Measurements from ENCODE around the gene NAV3. TPM values are rescaled to one million over a fixed set of nuclear protein-coding genes. Genes with fewer than 3 reads are reported as not detected.
A peak's percentile ranks its signal among the peaks of the same experiment; 100 is the strongest.

NAV3 gene
- total and polyA plus RNA-seq, 4 donors, result 0.25 to 40.3 (median 3.9) TPM

GRCh38 chr12:78038986-78039385, 208.3 kb downstream of the NAV3 start:
- Histone ChIP-seq H3K36me3 (ENCODE audit: control insufficient read depth in 1 of 2, insufficient read depth in 2 of 2, low read length in 1 of 2) (no peaks in the 10 kb centered on the region), H3K27ac (ENCODE audit: low read depth in 1 of 2, low read length in 2 of 2) (no peak overlapping the region), H3K27me3 (ENCODE audit: control insufficient read depth in 1 of 2, insufficient read depth in 2 of 2, low read length in 1 of 2) (no peaks in the 10 kb centered on the region), H3K9me3 (ENCODE audit: control insufficient read depth, low read length) (no peaks in the 10 kb centered on the region), H3K4me3 (ENCODE audit: low read length in 2 of 2) (no peak overlapping the region), H3K4me1 (ENCODE audit: control insufficient read depth in 1 of 2, insufficient read depth in 2 of 2, low read length in 2 of 2) (peaks cover 0 to 2% of the 10 kb centered on the region in 2 donors)
- 68 to 78% methylated on average over 4 of the region's 4 CpGs for WGBS, 2 donors
- no peak for ATAC-seq (ENCODE audit: low FRiP score)
- no peak for DNase-seq
- intact Hi-C loops (cut with DNase I), result no loop called here

GRCh38 chr12:78040111-78040510, 209.4 kb downstream of the NAV3 start:
- intact Hi-C loops (cut with DNase I), result no loop called here
- no peak for ATAC-seq (ENCODE audit: low FRiP score)
- H3K27ac ChIP-seq (ENCODE audit: low read depth in 1 of 2, low read length in 2 of 2), result no peak overlapping the region
- no peak for DNase-seq
- no peaks in the 10 kb centered on the region for H3K27me3 ChIP-seq (ENCODE audit: control insufficient read depth in 1 of 2, insufficient read depth in 2 of 2, low read length in 1 of 2)
- H3K4me1 ChIP-seq (ENCODE audit: control insufficient read depth in 1 of 2, insufficient read depth in 2 of 2, low read length in 2 of 2), result peaks cover 0 to 2% of the 10 kb centered on the region in 2 donors
- no peak overlapping the region for H3K4me3 ChIP-seq (ENCODE audit: low read length in 2 of 2)
- H3K36me3 ChIP-seq (ENCODE audit: control insufficient read depth in 1 of 2, insufficient read depth in 2 of 2, low read length in 1 of 2), result no peaks in the 10 kb centered on the region
- WGBS, 2 donors, result 23 to 36% methylated on average over 1 of the region's 1 CpG
- no peaks in the 10 kb centered on the region for H3K9me3 ChIP-seq (ENCODE audit: control insufficient read depth, low read length)

- H3K4me3 ChIP-seq (ENCODE audit: low read length in 2 of 2), result no peak overlapping the region
- no peaks in the 10 kb centered on the region for H3K36me3 ChIP-seq (ENCODE audit: control insufficient read depth in 1 of 2, insufficient read depth in 2 of 2, low read length in 1 of 2)
- ATAC-seq (ENCODE audit: low FRiP score) (no peak), DNase-seq (peak in 1 of 2 donors; percentile 42)
- no peaks in the 10 kb centered on the region for H3K4me1 ChIP-seq (ENCODE audit: control insufficient read depth in 1 of 2, insufficient read depth in 2 of 2, low read length in 2 of 2)
- no peak overlapping the region for H3K27ac ChIP-seq (ENCODE audit: low read depth in 1 of 2, low read length in 2 of 2)
- H3K9me3 ChIP-seq (ENCODE audit: control insufficient read depth, low read length), result no peaks in the 10 kb centered on the region
- intact Hi-C loops (cut with DNase I), result no loop called here
- WGBS, 2 donors, result 78 to 79% methylated on average over 12 of the region's 12 CpGs
- H3K27me3 ChIP-seq (ENCODE audit: control insufficient read depth in 1 of 2, insufficient read depth in 2 of 2, low read length in 1 of 2), result no peaks in the 10 kb centered on the region
These were observed 220.1 kb downstream of the NAV3 start for GRCh38 chr12:78050790-78051189.

GRCh38 chr12:78055545-78055944, 224.9 kb downstream of the NAV3 start:
- Histone ChIP-seq H3K9me3 (ENCODE audit: control insufficient read depth, low read length) (no peaks in the 10 kb centered on the region), H3K27ac (ENCODE audit: low read depth in 1 of 2, low read length in 2 of 2) (no peak overlapping the region), H3K27me3 (ENCODE audit: control insufficient read depth in 1 of 2, insufficient read depth in 2 of 2, low read length in 1 of 2) (no peaks in the 10 kb centered on the region), H3K36me3 (ENCODE audit: control insufficient read depth in 1 of 2, insufficient read depth in 2 of 2, low read length in 1 of 2) (no peaks in the 10 kb centered on the region), H3K4me3 (ENCODE audit: low read length in 2 of 2) (no peak overlapping the region), H3K4me1 (ENCODE audit: control insufficient read depth in 1 of 2, insufficient read depth in 2 of 2, low read length in 2 of 2) (no peaks in the 10 kb centered on the region)
- intact Hi-C loops (cut with DNase I), result no loop called here
- ATAC-seq (ENCODE audit: low FRiP score), result no peak
- no peak for DNase-seq

- intact Hi-C loops (cut with DNase I), result no loop called here
- DNase-seq, result no peak
- Histone ChIP-seq H3K27ac (ENCODE audit: low read depth in 1 of 2, low read length in 2 of 2) (no peak overlapping the region), H3K9me3 (ENCODE audit: control insufficient read depth, low read length) (no peaks in the 10 kb centered on the region), H3K36me3 (ENCODE audit: control insufficient read depth in 1 of 2, insufficient read depth in 2 of 2, low read length in 1 of 2) (no peaks in the 10 kb centered on the region), H3K4me3 (ENCODE audit: low read length in 2 of 2) (no peak overlapping the region), H3K27me3 (ENCODE audit: control insufficient read depth in 1 of 2, insufficient read depth in 2 of 2, low read length in 1 of 2) (no peaks in the 10 kb centered on the region), H3K4me1 (ENCODE audit: control insufficient read depth in 1 of 2, insufficient read depth in 2 of 2, low read length in 2 of 2) (no peaks in the 10 kb centered on the region)
- 57 to 67% methylated on average over 1 of the region's 1 CpG for WGBS, 2 donors
- no peak for ATAC-seq (ENCODE audit: low FRiP score)
These were observed 226.4 kb downstream of the NAV3 start for GRCh38 chr12:78057075-78057474.

GRCh38 chr12:78060186-78060585, 229.5 kb downstream of the NAV3 start:
- ATAC-seq (ENCODE audit: low FRiP score) (no peak), DNase-seq (no peak)
- 92 to 93% methylated on average over 1 of the region's 1 CpG for WGBS, 2 donors
- Histone ChIP-seq H3K4me1 (ENCODE audit: control insufficient read depth in 1 of 2, insufficient read depth in 2 of 2, low read length in 2 of 2) (no peaks in the 10 kb centered on the region), H3K9me3 (ENCODE audit: control insufficient read depth, low read length) (no peaks in the 10 kb centered on the region), H3K27ac (ENCODE audit: low read depth in 1 of 2, low read length in 2 of 2) (no peak overlapping the region), H3K27me3 (ENCODE audit: control insufficient read depth in 1 of 2, insufficient read depth in 2 of 2, low read length in 1 of 2) (no peaks in the 10 kb centered on the region), H3K4me3 (ENCODE audit: low read length in 2 of 2) (no peak overlapping the region), H3K36me3 (ENCODE audit: control insufficient read depth in 1 of 2, insufficient read depth in 2 of 2, low read length in 1 of 2) (no peaks in the 10 kb centered on the region)
- intact Hi-C loops (cut with DNase I), result no loop called here

- intact Hi-C loops (cut with DNase I), result no loop called here
- no peak for ATAC-seq (ENCODE audit: low FRiP score)
- no peaks in the 10 kb centered on the region for H3K36me3 ChIP-seq (ENCODE audit: control insufficient read depth in 1 of 2, insufficient read depth in 2 of 2, low read length in 1 of 2)
- H3K27ac ChIP-seq (ENCODE audit: low read depth in 1 of 2, low read length in 2 of 2), result no peak overlapping the region
- H3K27me3 ChIP-seq (ENCODE audit: control insufficient read depth in 1 of 2, insufficient read depth in 2 of 2, low read length in 1 of 2), result no peaks in the 10 kb centered on the region
- no peaks in the 10 kb centered on the region for H3K9me3 ChIP-seq (ENCODE audit: control insufficient read depth, low read length)
- H3K4me3 ChIP-seq (ENCODE audit: low read length in 2 of 2), result no peak overlapping the region
- H3K4me1 ChIP-seq (ENCODE audit: control insufficient read depth in 1 of 2, insufficient read depth in 2 of 2, low read length in 2 of 2), result no peaks in the 10 kb centered on the region
- DNase-seq, result peak in 1 of 2 donors; percentile 42
These were observed 232.1 kb downstream of the NAV3 start for GRCh38 chr12:78062786-78063185.

- DNase-seq, result no peak
- Histone ChIP-seq H3K27me3 (ENCODE audit: control insufficient read depth in 1 of 2, insufficient read depth in 2 of 2, low read length in 1 of 2) (no peaks in the 10 kb centered on the region), H3K4me1 (ENCODE audit: control insufficient read depth in 1 of 2, insufficient read depth in 2 of 2, low read length in 2 of 2) (no peaks in the 10 kb centered on the region), H3K27ac (ENCODE audit: low read depth in 1 of 2, low read length in 2 of 2) (no peak overlapping the region), H3K4me3 (ENCODE audit: low read length in 2 of 2) (no peak overlapping the region), H3K36me3 (ENCODE audit: control insufficient read depth in 1 of 2, insufficient read depth in 2 of 2, low read length in 1 of 2) (no peaks in the 10 kb centered on the region), H3K9me3 (ENCODE audit: control insufficient read depth, low read length) (no peaks in the 10 kb centered on the region)
- intact Hi-C loops (cut with DNase I), result no loop called here
- 78 to 81% methylated on average over 5 of the region's 5 CpGs for WGBS, 2 donors
- no peak for ATAC-seq (ENCODE audit: low FRiP score)
These were observed 251.1 kb downstream of the NAV3 start for GRCh38 chr12:78081590-78082314.

- ATAC-seq (ENCODE audit: low FRiP score) (no peak), DNase-seq (no peak)
- no peaks in the 10 kb centered on the region for H3K9me3 ChIP-seq (ENCODE audit: control insufficient read depth, low read length)
- no peaks in the 10 kb centered on the region for H3K36me3 ChIP-seq (ENCODE audit: control insufficient read depth in 1 of 2, insufficient read depth in 2 of 2, low read length in 1 of 2)
- H3K4me1 ChIP-seq (ENCODE audit: control insufficient read depth in 1 of 2, insufficient read depth in 2 of 2, low read length in 2 of 2), result no peaks in the 10 kb centered on the region
- intact Hi-C loops (cut with DNase I), result no loop called here
- H3K27me3 ChIP-seq (ENCODE audit: control insufficient read depth in 1 of 2, insufficient read depth in 2 of 2, low read length in 1 of 2), result no peaks in the 10 kb centered on the region
- H3K27ac ChIP-seq (ENCODE audit: low read depth in 1 of 2, low read length in 2 of 2), result no peak overlapping the region
- WGBS, 2 donors, result 74 to 75% methylated on average over 4 of the region's 4 CpGs
- no peak overlapping the region for H3K4me3 ChIP-seq (ENCODE audit: low read length in 2 of 2)
These were observed 255.0 kb downstream of the NAV3 start for GRCh38 chr12:78085542-78086182.

Data from aorta (tissue), 5 donors.